Peyer's patch (tissue), 4 donors: ENCODE results near the gene SPTAN1. TPM values are rescaled to one million over a fixed set of nuclear protein-coding genes. Genes with fewer than 3 reads are reported as not detected.

ENCODE experiments used
- DNase-seq, 3 donors: peaks; one replicate each; pipeline ENCODE4 v3.0.0-alpha.2; 2017 to 2019
- H3K27ac ChIP-seq, 4 donors: fragments of 200-600 bp; sonication (generic); one replicate each; pipeline ENCODE4 v1.5.1; 2016 to 2019
- H3K27me3 ChIP-seq, 2 donors: fragments of 200-600 bp; sonication (generic); one replicate each; pipeline ENCODE4 v1.5.1; 2019
- H3K36me3 ChIP-seq, 3 donors: fragments of 200-600 bp; sonication (generic); one replicate each; pipeline ENCODE4 v1.5.1; 2016 to 2019
- H3K4me1 ChIP-seq, 4 donors: fragments of 200-600 bp; sonication (generic); one replicate each; pipeline ENCODE4 v1.5.1; 2016 to 2019
- H3K4me3 ChIP-seq, 4 donors: fragments of 200-600 bp; sonication (generic); 1 replicate in 3 of 4; 2 replicates in 1 of 4; pipeline ENCODE4 v1.5.1; 2016 to 2019; ENCODE audit warnings: mild to moderate bottlenecking in 1 of 4
- H3K9me3 ChIP-seq, 4 donors: fragments of 200-600 bp; sonication (generic); one replicate each; pipeline ENCODE4 v1.5.1; 2016 to 2019; ENCODE audit warnings: mild to moderate bottlenecking in 1 of 4
- CTCF ChIP-seq, 6 experiments: fragments of 450-650 bp in 4 of 6; fragments of 200-600 bp in 2 of 6; sonication (generic) in 1 of 6; IDR thresholded peaks; one replicate each; pipeline ENCODE4 v1.5.1; 2017 to 2019; ENCODE audit warnings: antibody characterized with exemption in 6 of 6, mild to moderate bottlenecking in 3 of 6, moderate library complexity in 1 of 6
- POLR2A ChIP-seq, 2 donors: fragments of 450-650 bp; IDR thresholded peaks; one replicate each; pipeline ENCODE4 v1.5.1; 2017; ENCODE audit warnings: antibody characterized with exemption in 2 of 2, mild to moderate bottlenecking in 2 of 2, moderate library complexity in 2 of 2
- total RNA-seq, 4 donors: library from RNA; depleted of rRNA; stranded (reverse); fragments of >200 nt; gene quantifications; one replicate each; pipeline ENCODE4 v1.1.0, GENCODE V29; 2016

Gene SPTAN1
- total RNA-seq, 4 donors from 2014 or later, result 251 to 586 (median 269) TPM

- Histone ChIP-seq H3K27ac (no peak overlapping the region), H3K27me3 (no peaks in the 10 kb centered on the region), H3K36me3 (peaks cover 0 to 90% (median 0%) of the 10 kb centered on the region in 3 donors), H3K9me3 (no peaks in the 10 kb centered on the region), H3K4me3 (no peak overlapping the region), H3K4me1 (no peaks in the 10 kb centered on the region)
- TF ChIP-seq POLR2A (IDR thresholded peaks at IDR 0.05) (no peak), CTCF (IDR thresholded peaks at IDR 0.05) (no peak)
- no peak for DNase-seq
Measured at GRCh38 chr9:128512820-128513219, 39.6 kb upstream of the SPTAN1 start.

DNA sequence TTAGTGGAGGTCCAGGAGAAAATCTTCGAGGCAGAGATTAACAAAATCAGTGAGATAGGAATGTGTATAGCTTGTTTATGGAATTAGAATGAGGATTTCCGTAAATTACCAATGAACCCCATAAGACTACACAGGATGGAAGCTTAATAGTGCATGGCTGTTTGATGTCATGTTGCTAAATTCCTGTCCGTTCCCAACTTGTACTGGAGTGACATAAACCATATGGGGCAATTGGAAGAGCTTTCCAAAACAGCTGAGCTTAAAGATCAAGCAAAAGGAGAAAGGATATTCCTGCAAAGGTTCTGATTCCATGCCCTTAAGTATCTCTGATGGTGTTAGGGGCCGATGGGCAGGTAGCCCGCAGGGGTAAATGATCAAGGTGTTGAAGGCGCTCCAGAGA, 30.4 kb upstream of the SPTAN1 start:
- no peaks in the 10 kb centered on the region for H3K4me1 ChIP-seq
- no peak overlapping the region for H3K4me3 ChIP-seq
- H3K9me3 ChIP-seq, result no peaks in the 10 kb centered on the region
- TF ChIP-seq CTCF (IDR thresholded peaks at IDR 0.05), result no peak
- no peak for TF ChIP-seq POLR2A (IDR thresholded peaks at IDR 0.05)
- peaks cover 0 to 91% (median 0%) of the 10 kb centered on the region in 3 donors for H3K36me3 ChIP-seq
- no peak overlapping the region for H3K27ac ChIP-seq
- H3K27me3 ChIP-seq, result no peaks in the 10 kb centered on the region
- DNase-seq, result no peak

DNA sequence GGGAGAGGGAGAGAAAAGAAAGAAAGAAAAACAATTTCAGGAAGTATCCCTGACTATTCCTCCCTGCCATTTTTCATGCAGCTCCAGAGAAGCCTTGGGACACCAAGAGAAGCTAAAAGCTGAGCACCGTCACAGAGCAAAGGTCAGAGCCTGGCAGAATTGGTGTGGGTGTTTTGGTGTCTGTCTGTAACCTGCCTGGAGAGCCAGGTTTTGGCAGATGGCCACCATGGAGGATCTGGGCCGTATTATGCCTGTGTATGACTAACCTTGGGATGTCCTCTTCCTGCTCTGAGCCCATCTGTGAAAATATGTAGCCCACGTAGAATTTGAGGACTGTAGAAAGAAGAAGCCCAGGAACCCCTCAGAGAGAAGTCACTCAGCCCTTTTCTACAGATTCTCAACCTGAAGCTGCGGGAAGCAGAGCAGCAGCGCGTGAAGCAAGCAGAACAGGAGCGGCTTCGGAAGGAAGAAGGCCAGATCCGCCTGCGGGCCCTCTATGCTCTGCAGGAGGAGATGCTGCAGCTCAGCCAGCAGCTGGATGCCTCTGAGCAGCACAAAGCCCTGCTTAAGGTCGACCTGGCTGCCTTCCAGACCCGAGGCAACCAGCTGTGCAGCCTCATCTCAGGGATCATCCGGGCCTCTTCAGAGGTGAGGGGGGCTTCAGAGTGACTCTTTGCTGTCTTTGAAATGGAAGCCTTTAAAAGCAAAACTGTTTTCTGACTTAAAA, 29.0 kb upstream of the SPTAN1 start:
- Histone ChIP-seq H3K36me3 (peaks cover 0 to 91% (median 0%) of the 10 kb centered on the region in 3 donors), H3K4me1 (no peaks in the 10 kb centered on the region), H3K27ac (no peak overlapping the region), H3K9me3 (no peaks in the 10 kb centered on the region), H3K4me3 (no peak overlapping the region), H3K27me3 (no peaks in the 10 kb centered on the region)
- no peak for DNase-seq
- no peak for TF ChIP-seq CTCF (IDR thresholded peaks at IDR 0.05)

GRCh38 chr9:128526720-128527119, 25.7 kb upstream of the SPTAN1 start:
- Histone ChIP-seq H3K27me3 (no peaks in the 10 kb centered on the region), H3K36me3 (peaks cover 0 to 98% (median 0%) of the 10 kb centered on the region in 3 donors), H3K27ac (no peak overlapping the region), H3K9me3 (no peaks in the 10 kb centered on the region), H3K4me1 (no peaks in the 10 kb centered on the region), H3K4me3 (no peak overlapping the region)
- DNase-seq, result no peak
- TF ChIP-seq CTCF (IDR thresholded peaks at IDR 0.05), result no peak
- no peak for TF ChIP-seq POLR2A (IDR thresholded peaks at IDR 0.05)

- H3K36me3 ChIP-seq, result peaks cover 0 to 98% (median 0%) of the 10 kb centered on the region in 3 donors
- DNase-seq, result no peak
- H3K4me1 ChIP-seq, result no peaks in the 10 kb centered on the region
Measured at GRCh38 chr9:128528445-128529160, 23.8 kb upstream of the SPTAN1 start.

More at GRCh38 chr9:128528445-128529160, 23.8 kb upstream of the SPTAN1 start:
- TF ChIP-seq CTCF (IDR thresholded peaks at IDR 0.05) (no peak), POLR2A (IDR thresholded peaks at IDR 0.05) (no peak)
- Histone ChIP-seq H3K27ac (no peak overlapping the region), H3K27me3 (no peaks in the 10 kb centered on the region), H3K4me3 (no peak overlapping the region), H3K9me3 (no peaks in the 10 kb centered on the region)
